Measurements from ENCODE around the gene PSMG2. TPM values are rescaled to one million over a fixed set of nuclear protein-coding genes. Genes with fewer than 3 reads are reported as not detected.

PSMG2 gene
- total and polyA plus RNA-seq, 2 of the 4 experiments (the other 2 are of a cell fraction): 34.4 to 59.5 TPM

- H3K27ac ChIP-seq (ENCODE audit: insufficient read depth, low read length): no peak overlapping the region
- H2BK15ac ChIP-seq (ENCODE audit: low read depth, low read length): no peak overlapping the region
- no peak overlapping the region for H3K4ac ChIP-seq (ENCODE audit: low read depth, low read length)
- no peaks in the 10 kb centered on the region for H3K79me1 ChIP-seq (ENCODE audit: low read depth in 1 of 2, low read length in 2 of 2)
- H2BK20ac ChIP-seq (ENCODE audit: low read depth, low read length): no peak overlapping the region
- H3K56ac ChIP-seq (ENCODE audit: extremely low read depth, insufficient read depth, low read length): no peak overlapping the region
- no peak overlapping the region for H2AFZ ChIP-seq (replicated peaks; ENCODE audit: low read length, poor library complexity)
- no peak overlapping the region for H3K18ac ChIP-seq (ENCODE audit: low read depth, low read length)
- H2AK5ac ChIP-seq (ENCODE audit: low read depth, low read length): no peak overlapping the region
- no peak for TF ChIP-seq CHD1 (IDR thresholded peaks at IDR 0.05; ENCODE audit: low read depth, low read length)
- no peak for TF ChIP-seq MAFK (IDR thresholded peaks at IDR 0.05; ENCODE audit: low read depth, low read length)
- no peak for TF ChIP-seq SMC3 (IDR thresholded peaks at IDR 0.05; ENCODE audit: low read depth, low read length)
- no peak for TF ChIP-seq ELK1 (IDR thresholded peaks at IDR 0.05; ENCODE audit: borderline replicate concordance, low read depth, low read length)
- TF ChIP-seq MAZ (IDR thresholded peaks at IDR 0.05; ENCODE audit: borderline replicate concordance, low read depth, low read length): no peak
- no peak for TF ChIP-seq RAD21 (IDR thresholded peaks at IDR 0.05; ENCODE audit: low read length)
- TF ChIP-seq RCOR1 (IDR thresholded peaks at IDR 0.05; ENCODE audit: insufficient replicate concordance, low read length): no peak
- TF ChIP-seq FOS (IDR thresholded peaks at IDR 0.05; ENCODE audit: low read depth, low read length): no peak
- TF ChIP-seq MXI1 (IDR thresholded peaks at IDR 0.05; ENCODE audit: borderline replicate concordance, low read depth, low read length): no peak
- TF ChIP-seq BHLHE40 (IDR thresholded peaks at IDR 0.05; ENCODE audit: low read depth, low read length): no peak
- no peak for TF ChIP-seq NFE2L2 (IDR thresholded peaks at IDR 0.05; ENCODE audit: low read depth, low read length)
- no peak for TF ChIP-seq CTCF (conservative IDR thresholded peaks at IDR 0.05; ENCODE audit: low read depth, low read length)
- TF ChIP-seq RFX5 (IDR thresholded peaks at IDR 0.05; ENCODE audit: low read depth, low read length): no peak
- no peak for TF ChIP-seq CEBPB (IDR thresholded peaks at IDR 0.05; ENCODE audit: low read depth, low read length)
- WGBS, 2 experiments (ENCODE audit: extremely low coverage in 2 of 2, insufficient read length in 1 of 2): no CpG with 5 or more reads among the region's 4 CpGs
- H2BK5ac ChIP-seq (ENCODE audit: low read depth, low read length, poor library complexity, severe bottlenecking): no peak overlapping the region
- H3K9me3 ChIP-seq (ENCODE audit: control insufficient read depth, insufficient read depth, low read length): no peaks in the 10 kb centered on the region
- no peak overlapping the region for H2BK120ac ChIP-seq (ENCODE audit: low read depth, low read length)
- no peaks in the 10 kb centered on the region for H4K20me1 ChIP-seq (ENCODE audit: insufficient read depth, low read length)
- H3K4me2 ChIP-seq (ENCODE audit: low read depth, low read length): no peak overlapping the region
- H3K27me3 ChIP-seq (ENCODE audit: control insufficient read depth, insufficient read depth, low read length): no peaks in the 10 kb centered on the region
- CTCF ChIA-PET: no interaction called here
- no TSS peak for BruUV-seq (replicated peaks)
- dilution Hi-C loops (cut with HindIII; ENCODE audit: low sequenced_read_pairs, unreplicated experiment) (no loop called here), intact Hi-C loops (cut with micrococcal nuclease) (no loop called here), in situ Hi-C loops (cut with MboI; ENCODE audit: low sequenced_read_pairs) (no loop called here)
- H4K91ac ChIP-seq (ENCODE audit: insufficient read depth, low read depth, low read length): no peak overlapping the region
- H3K36me3 ChIP-seq (ENCODE audit: control insufficient read depth, insufficient read depth, low read length): peaks cover 6% of the 10 kb centered on the region; the same call in 1 of the 2 replicates
- H3K4me3 ChIP-seq (ENCODE audit: insufficient read depth, low read depth, low read length): no peak overlapping the region
- ATAC-seq (ENCODE audit: low read depth) (no peak), DNase-seq (no peak)
- H4K5ac ChIP-seq (ENCODE audit: low read depth, low read length): no peak overlapping the region
- 0 out of 2 replicates have a peak, but pooled peaks cover 1% of the 10 kb centered on the region for H3K4me1 ChIP-seq (ENCODE audit: control insufficient read depth, insufficient read depth, low read length)
- no peak overlapping the region for H3K9ac ChIP-seq (ENCODE audit: low read depth, low read length)
- POLR2A ChIA-PET (ENCODE audit: unreplicated experiment): no interaction called here
- H4K8ac ChIP-seq (ENCODE audit: low read depth in 2 of 2, low read length in 2 of 2): no peak overlapping the region
- H3K14ac ChIP-seq (replicated peaks; ENCODE audit: low read depth, low read length): no peak overlapping the region
- no peak overlapping the region for H2AK9ac ChIP-seq (replicated peaks; ENCODE audit: low read depth, low read length, poor library complexity)
- no peaks in the 10 kb centered on the region for H3K9me1 ChIP-seq (ENCODE audit: insufficient read depth, low read length)
- no peak overlapping the region for H3K23ac ChIP-seq (ENCODE audit: low read depth, low read length)
Observed at GRCh38 chr18:12689256-12689850, 13.5 kb upstream of the PSMG2 start.

All from IMR-90 (cell line).